Breast epithelium (tissue), 4 donors: ENCODE measurements around the gene SFXN2. TPM values are rescaled to one million over a fixed set of nuclear protein-coding genes. Genes with fewer than 3 reads are reported as not detected.
"Not testable (repeated sequence)": the region's sequence is repeated elsewhere in the genome, so short reads cannot be mapped to it uniquely, and the experiment has no call there.

ENCODE experiments used
- DNase-seq, 2 donors: peaks; one replicate each; pipeline ENCODE4 v3.0.0-alpha.2; 2019; ENCODE audit warnings: low spot score in 2 of 2
- H3K27ac ChIP-seq, 2 donors: fragments of 200-600 bp; sonication (generic) in 1 of 2; one replicate each; pipeline ENCODE4 v1.5.1; 2016 to 2019; ENCODE audit warnings: mild to moderate bottlenecking in 1 of 2
- H3K27me3 ChIP-seq, 2 donors: fragments of 200-600 bp; sonication (generic) in 1 of 2; one replicate each; pipeline versions ENCODE4 v1.5.1 to v1.6.0; 2017 to 2019; ENCODE audit warnings: control low read depth in 1 of 2, mild to moderate bottlenecking in 1 of 2
- H3K36me3 ChIP-seq: fragments of 200-600 bp; one replicate; pipeline ENCODE4 v1.5.1; 2019
- H3K4me1 ChIP-seq, 2 donors: fragments of 200-600 bp; sonication (generic); one replicate each; pipeline ENCODE4 v1.5.1; 2016 to 2019; ENCODE audit warnings: control low read depth in 1 of 2
- H3K4me3 ChIP-seq, 3 donors: fragments of 200-600 bp; sonication (generic); 1 replicate in 2 of 3; 2 replicates in 1 of 3; pipeline ENCODE4 v1.5.1; 2016 to 2019; ENCODE audit warnings: mild to moderate bottlenecking in 3 of 3, moderate library complexity in 2 of 3
- H3K9me3 ChIP-seq, 2 donors: fragments of 200-600 bp; sonication (generic) in 1 of 2; one replicate each; pipeline ENCODE4 v1.5.1; 2016 to 2019; ENCODE audit warnings: control low read depth in 1 of 2
- CTCF ChIP-seq, 3 donors: fragments of 450-650 bp; IDR thresholded peaks; one replicate each; pipeline ENCODE4 v1.5.1; 2016 to 2017; ENCODE audit warnings: antibody characterized with exemption in 3 of 3, mild to moderate bottlenecking in 3 of 3, moderate library complexity in 3 of 3
- POLR2A ChIP-seq: fragments of 450-650 bp; IDR thresholded peaks from one replicate; pipeline ENCODE4 v1.6.1; 2016; ENCODE audit warnings: antibody characterized with exemption, mild to moderate bottlenecking, moderate library complexity
- POLR2AphosphoS5 ChIP-seq, 3 donors: sonication (generic); formaldehyde crosslinking; IDR thresholded peaks; one replicate each; pipeline ENCODE4 v1.6.1; 2017; ENCODE audit warnings: antibody characterized with exemption in 3 of 3
- intact Hi-C: fragments of 100-400 bp; cut with DNase I; formaldehyde crosslinking; loops from one replicate; pipeline ENCODE4 v1.15.1; 2023; ENCODE audit warnings: low total_unique reads
- total RNA-seq, 3 donors: library from RNA; depleted of rRNA; stranded (reverse); fragments of >200 nt; gene quantifications; one replicate each; pipeline ENCODE4 v1.1.0, GENCODE V29; 2016

Gene SFXN2
- total RNA-seq, 3 donors from 2014 or later = 3.8 to 10.4 (median 4.9) TPM

DNA sequence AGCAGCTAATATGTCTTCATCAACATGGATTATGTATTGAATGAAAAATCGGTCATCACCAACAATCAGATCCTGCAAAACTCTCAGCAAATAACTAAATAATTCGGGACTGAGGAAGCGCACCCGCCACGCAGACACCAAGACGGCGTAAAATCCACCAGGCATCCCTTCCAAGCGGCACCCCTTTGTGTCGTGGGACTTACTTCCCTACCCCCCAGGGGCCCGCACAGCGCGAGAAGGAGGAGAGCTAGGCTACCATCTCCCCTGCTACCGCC lies 960 bp upstream of the SFXN2 start:
- Histone ChIP-seq H3K27me3 (no peaks in the 10 kb centered on the region), H3K4me1 (peaks cover 3 to 5% of the 10 kb centered on the region in 2 donors), H3K4me3 (peak overlapping the region; percentile 78 to 99 (median 92)), H3K9me3 (no peaks in the 10 kb centered on the region), H3K27ac (peak overlapping the region; percentile 87 to 91), H3K36me3 (no peaks in the 10 kb centered on the region)
- no peak for DNase-seq
- no peak for TF ChIP-seq POLR2AphosphoS5 (IDR thresholded peaks at IDR 0.05)
- peak in 1 of 3 donors; percentile 26 for TF ChIP-seq CTCF (IDR thresholded peaks at IDR 0.05)
- intact Hi-C loops = no loop called here

- Histone ChIP-seq H3K27ac (peak within 1 kb of the TSS; percentile 87 to 91), H3K27me3 (no peaks in the 10 kb centered on the region), H3K36me3 (no peaks in the 10 kb centered on the region), H3K4me1 (peaks cover 3 to 5% of the 10 kb centered on the region in 2 donors), H3K9me3 (no peaks in the 10 kb centered on the region), H3K4me3 (peak within 1 kb of the TSS; percentile 78 to 99 (median 92))
- DNase-seq = peak; percentile 97
- intact Hi-C loops = no loop called here
- peak in 2 of 3 donors; percentile 60 for TF ChIP-seq CTCF (IDR thresholded peaks at IDR 0.05)
- peak in 2 of 3 donors; percentile 52 to 60 for TF ChIP-seq POLR2AphosphoS5 (IDR thresholded peaks at IDR 0.05)
- TF ChIP-seq POLR2A = peak; percentile 54
These were observed 419 bp upstream of the SFXN2 start, which contains the start of gene ARL3 for GRCh38 chr10:102713814-102714620. ARL3 (minus strand) TSS chr10:102714397; CDS start chr10:102714275, 122 bp downstream.

GRCh38 chr10:102715880-102716279 lies 1.4 kb downstream of the SFXN2 start:
- no peaks in the 10 kb centered on the region for H3K9me3 ChIP-seq
- intact Hi-C loops = no loop called here
- no peaks in the 10 kb centered on the region for H3K27me3 ChIP-seq
- H3K4me3 ChIP-seq = no peak overlapping the region
- H3K36me3 ChIP-seq = no peaks in the 10 kb centered on the region
- DNase-seq = no peak
- no peak overlapping the region for H3K27ac ChIP-seq
- H3K4me1 ChIP-seq = peaks cover 3 to 5% of the 10 kb centered on the region in 2 donors
- no peak for TF ChIP-seq CTCF (IDR thresholded peaks at IDR 0.05)
- TF ChIP-seq POLR2AphosphoS5 (IDR thresholded peaks at IDR 0.05) = no peak
- no peak for TF ChIP-seq POLR2A

DNA sequence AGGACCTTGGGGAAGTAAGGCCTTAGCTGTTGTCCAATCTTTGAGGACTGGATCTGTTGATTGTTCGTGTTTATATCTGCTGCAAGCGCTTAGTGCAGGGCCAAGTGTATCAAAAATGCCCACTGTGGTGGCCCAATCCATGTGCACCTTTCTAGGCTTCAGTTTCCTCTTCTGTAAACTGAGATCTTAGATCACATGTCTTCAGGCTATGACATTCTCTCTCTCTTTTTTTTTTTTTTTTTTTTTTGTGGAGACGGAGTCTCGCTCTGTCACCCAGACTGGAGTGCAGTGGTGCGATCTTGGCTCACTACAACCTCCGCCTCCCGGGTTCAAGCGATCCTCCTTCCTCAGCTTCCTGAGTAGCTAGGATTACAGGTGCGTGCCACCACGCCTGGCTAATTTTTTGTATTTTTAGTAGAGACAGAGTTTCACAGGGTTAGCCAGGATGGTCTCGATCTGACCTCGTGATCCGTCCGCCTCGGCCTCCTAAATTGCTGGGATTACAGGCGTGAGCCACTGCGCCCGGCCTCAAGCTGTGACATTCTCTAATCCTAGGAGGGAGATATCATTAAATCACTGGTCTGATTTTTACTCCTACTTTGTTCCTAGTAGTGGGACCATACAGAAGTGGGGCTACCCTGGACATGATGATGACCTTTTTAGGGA lies 2.6 kb downstream of the SFXN2 start:
- H3K4me3 ChIP-seq, H3K36me3 ChIP-seq, H3K4me1 ChIP-seq, H3K9me3 ChIP-seq, H3K27ac ChIP-seq, DNase-seq, intact Hi-C loops, H3K27me3 ChIP-seq: not testable (repeated sequence)

GRCh38 chr10:102718220-102718619 lies 3.8 kb downstream of the SFXN2 start:
- intact Hi-C loops = no loop called here

More at GRCh38 chr10:102718220-102718619, 3.8 kb downstream of the SFXN2 start:
- no peaks in the 10 kb centered on the region for H3K27me3 ChIP-seq
- peak overlapping the region in 1 of 2 donors; percentile 15 for H3K27ac ChIP-seq
- no peak overlapping the region for H3K4me3 ChIP-seq
- DNase-seq = no peak
- TF ChIP-seq CTCF (IDR thresholded peaks at IDR 0.05) = no peak
- TF ChIP-seq POLR2AphosphoS5 (IDR thresholded peaks at IDR 0.05) = no peak
- TF ChIP-seq POLR2A = no peak
- H3K4me1 ChIP-seq = peaks cover 0 to 2% of the 10 kb centered on the region in 2 donors
- H3K9me3 ChIP-seq = no peaks in the 10 kb centered on the region
- H3K36me3 ChIP-seq = no peaks in the 10 kb centered on the region
